Activated T-helper 2 cell treated with anti-CD3 and anti-CD28 coated beads, Interferon-gamma antibody, Interleukin-2, Interleukin-4, amounts not matched to agents 10 μg/mL and 5 μg/mL and 100 μg/mL, durations not matched to agents 14 hours and 24 hours and 36 hours (primary cell): Measurements from ENCODE around the gene ELOVL6. TPM values are rescaled to one million over a fixed set of nuclear protein-coding genes. Genes with fewer than 3 reads are reported as not detected.

ENCODE experiments used
- DNase-seq: peaks from one replicate; pipeline ENCODE4 v3.0.0; 2021; ENCODE audit warnings: low spot score
- H3K27ac Mint-ChIP-seq: one replicate; pipeline ENCODE4 v1.8.0; 2021; ENCODE audit warnings: mixed read lengths
- H3K27me3 Mint-ChIP-seq: one replicate; pipeline ENCODE4 v1.8.0; 2021; ENCODE audit warnings: low read depth, mixed read lengths
- H3K36me3 Mint-ChIP-seq: one replicate; pipeline ENCODE4 v1.8.0; 2021; ENCODE audit warnings: low read depth, mixed read lengths
- H3K4me1 Mint-ChIP-seq: one replicate; pipeline ENCODE4 v1.8.0; 2021; ENCODE audit warnings: low read depth, mixed read lengths
- H3K4me3 Mint-ChIP-seq: one replicate; pipeline ENCODE4 v1.8.0; 2021; ENCODE audit warnings: low read depth, mild to moderate bottlenecking, moderate library complexity, mixed read lengths
- H3K9me3 Mint-ChIP-seq: one replicate; pipeline ENCODE4 v1.8.0; 2021; ENCODE audit warnings: mixed read lengths
- intact Hi-C: fragments of 100-400 bp; cut with micrococcal nuclease; formaldehyde crosslinking; loops from one replicate; pipeline ENCODE4 v1.15.1; 2023
- total RNA-seq: library from RNA; stranded (reverse); gene quantifications from 2 replicates; pipeline ENCODE4 v1.2.3, GENCODE V29; 2022

Gene ELOVL6
- total RNA-seq, 1 donor from 2014 or later: 15.0 TPM

GRCh38 chr4:110014233-110014632 is 184.2 kb downstream of the ELOVL6 start:
- H3K4me1 Mint-ChIP-seq: no peaks in the 10 kb centered on the region
- H3K36me3 Mint-ChIP-seq: no peaks in the 10 kb centered on the region
- no peak for DNase-seq
- H3K9me3 Mint-ChIP-seq: no peaks in the 10 kb centered on the region
- peaks cover 11% of the 10 kb centered on the region for H3K27me3 Mint-ChIP-seq
- H3K4me3 Mint-ChIP-seq: no peak overlapping the region
- H3K27ac Mint-ChIP-seq: no peak overlapping the region
- intact Hi-C loops: no loop called here

- no peak overlapping the region for H3K27ac Mint-ChIP-seq
- DNase-seq: no peak
- peaks cover 11% of the 10 kb centered on the region for H3K27me3 Mint-ChIP-seq
- intact Hi-C loops: no loop called here
- no peaks in the 10 kb centered on the region for H3K9me3 Mint-ChIP-seq
- H3K36me3 Mint-ChIP-seq: no peaks in the 10 kb centered on the region
- no peak overlapping the region for H3K4me3 Mint-ChIP-seq
- H3K4me1 Mint-ChIP-seq: peaks cover 2% of the 10 kb centered on the region
Observed at GRCh38 chr4:110012917-110013316, 185.5 kb downstream of the ELOVL6 start.

- intact Hi-C loops: no loop called here
- Mint-ChIP-seq H3K9me3 (no peaks in the 10 kb centered on the region), H3K27me3 (peaks cover 8% of the 10 kb centered on the region)
Observed at GRCh38 chr4:110010797-110011196, 187.6 kb downstream of the ELOVL6 start.

GRCh38 chr4:110009550-110009949 is 188.9 kb downstream of the ELOVL6 start:
- no peak overlapping the region for H3K27ac Mint-ChIP-seq
- no peak for DNase-seq
- no peaks in the 10 kb centered on the region for H3K36me3 Mint-ChIP-seq
- H3K9me3 Mint-ChIP-seq: no peaks in the 10 kb centered on the region
- H3K27me3 Mint-ChIP-seq: peaks cover 8% of the 10 kb centered on the region
- H3K4me1 Mint-ChIP-seq: peaks cover 8% of the 10 kb centered on the region
- intact Hi-C loops: loop anchor here (5.0 kb wide), 1 partner anchor 303 kb away; no protein-coding TSS in a partner anchor
- no peak overlapping the region for H3K4me3 Mint-ChIP-seq

More at GRCh38 chr4:110010797-110011196, 187.6 kb downstream of the ELOVL6 start:
- no peak overlapping the region for H3K4me3 Mint-ChIP-seq
- H3K4me1 Mint-ChIP-seq: peaks cover 6% of the 10 kb centered on the region
- H3K27ac Mint-ChIP-seq: no peak overlapping the region
- DNase-seq: no peak
- no peaks in the 10 kb centered on the region for H3K36me3 Mint-ChIP-seq

GRCh38 chr4:110008540-110008939 is 189.9 kb downstream of the ELOVL6 start:
- Mint-ChIP-seq H3K36me3 (no peaks in the 10 kb centered on the region), H3K4me3 (no peak overlapping the region), H3K27ac (no peak overlapping the region), H3K4me1 (peaks cover 11% of the 10 kb centered on the region), H3K9me3 (no peaks in the 10 kb centered on the region), H3K27me3 (peaks cover 7% of the 10 kb centered on the region)
- DNase-seq: no peak
- intact Hi-C loops: loop anchor here (5.0 kb wide), 1 partner anchor 304 kb away; no protein-coding TSS in a partner anchor

- no peak overlapping the region for H3K27ac Mint-ChIP-seq
- intact Hi-C loops: loop anchor here (5.0 kb wide), 1 partner anchor 305 kb away; no protein-coding TSS in a partner anchor
- H3K4me1 Mint-ChIP-seq: peaks cover 11% of the 10 kb centered on the region
- no peak for DNase-seq
- no peaks in the 10 kb centered on the region for H3K9me3 Mint-ChIP-seq
- peaks cover 6% of the 10 kb centered on the region for H3K27me3 Mint-ChIP-seq
- H3K36me3 Mint-ChIP-seq: no peaks in the 10 kb centered on the region
- H3K4me3 Mint-ChIP-seq: no peak overlapping the region
Observed at GRCh38 chr4:110007217-110007616, 191.2 kb downstream of the ELOVL6 start.

- peaks cover 13% of the 10 kb centered on the region for H3K4me1 Mint-ChIP-seq
- no peak for DNase-seq
Observed at GRCh38 chr4:110005461-110006056, 192.9 kb downstream of the ELOVL6 start.

GRCh38 chr4:110004556-110004955 is 193.9 kb downstream of the ELOVL6 start:
- H3K9me3 Mint-ChIP-seq: no peaks in the 10 kb centered on the region
- intact Hi-C loops: loop anchor here (2.0 kb wide), 1 partner anchor 206 kb away; no protein-coding TSS in a partner anchor
- H3K4me1 Mint-ChIP-seq: peaks cover 13% of the 10 kb centered on the region
- no peak overlapping the region for H3K4me3 Mint-ChIP-seq
- no peak for DNase-seq
- H3K27ac Mint-ChIP-seq: no peak overlapping the region
- peaks cover 8% of the 10 kb centered on the region for H3K27me3 Mint-ChIP-seq
- H3K36me3 Mint-ChIP-seq: no peaks in the 10 kb centered on the region

More at GRCh38 chr4:110005461-110006056, 192.9 kb downstream of the ELOVL6 start:
- peaks cover 10% of the 10 kb centered on the region for H3K27me3 Mint-ChIP-seq
- no peaks in the 10 kb centered on the region for H3K9me3 Mint-ChIP-seq
- no peaks in the 10 kb centered on the region for H3K36me3 Mint-ChIP-seq
- no peak overlapping the region for H3K4me3 Mint-ChIP-seq
- intact Hi-C loops: loop anchor here (1.0 to 5.0 kb wide), 3 partner anchors 205 to 511 kb away; no protein-coding TSS in a partner anchor
- H3K27ac Mint-ChIP-seq: no peak overlapping the region

- no peak overlapping the region for H3K4me3 Mint-ChIP-seq
- no peak for DNase-seq
- intact Hi-C loops: loop anchor here (2.0 kb wide), 1 partner anchor 207 kb away; no protein-coding TSS in a partner anchor
- no peak overlapping the region for H3K27ac Mint-ChIP-seq
- H3K36me3 Mint-ChIP-seq: no peaks in the 10 kb centered on the region
- H3K4me1 Mint-ChIP-seq: peaks cover 17% of the 10 kb centered on the region
- H3K9me3 Mint-ChIP-seq: no peaks in the 10 kb centered on the region
- H3K27me3 Mint-ChIP-seq: peaks cover 7% of the 10 kb centered on the region
Observed at GRCh38 chr4:110003401-110004187, 194.8 kb downstream of the ELOVL6 start.

GRCh38 chr4:110002326-110002725 is 196.1 kb downstream of the ELOVL6 start:
- Mint-ChIP-seq H3K4me1 (peaks cover 10% of the 10 kb centered on the region), H3K27me3 (peaks cover 7% of the 10 kb centered on the region), H3K36me3 (no peaks in the 10 kb centered on the region), H3K4me3 (no peak overlapping the region), H3K9me3 (no peaks in the 10 kb centered on the region), H3K27ac (no peak overlapping the region)
- intact Hi-C loops: no loop called here
- no peak for DNase-seq

GRCh38 chr4:109999585-109999912 is 198.9 kb downstream of the ELOVL6 start:
- peaks cover 11% of the 10 kb centered on the region for H3K4me1 Mint-ChIP-seq
- H3K36me3 Mint-ChIP-seq: no peaks in the 10 kb centered on the region
- H3K9me3 Mint-ChIP-seq: no peaks in the 10 kb centered on the region
- intact Hi-C loops: loop anchor here (1.0 kb wide), 1 partner anchor 517 kb away; no protein-coding TSS in a partner anchor
- H3K27ac Mint-ChIP-seq: no peak overlapping the region
- H3K27me3 Mint-ChIP-seq: peaks cover 12% of the 10 kb centered on the region
- DNase-seq: no peak
- no peak overlapping the region for H3K4me3 Mint-ChIP-seq

- Mint-ChIP-seq H3K9me3 (no peaks in the 10 kb centered on the region), H3K4me1 (peaks cover 16% of the 10 kb centered on the region), H3K27me3 (peaks cover 10% of the 10 kb centered on the region), H3K4me3 (no peak overlapping the region), H3K36me3 (no peaks in the 10 kb centered on the region), H3K27ac (no peak overlapping the region)
- intact Hi-C loops: loop anchor here (1.0 kb wide), 1 partner anchor 517 kb away; no protein-coding TSS in a partner anchor
- no peak for DNase-seq
Observed at GRCh38 chr4:109998867-109999584, 199.4 kb downstream of the ELOVL6 start.
